H9 (cell line): Measurements from ENCODE around the gene ADAM20. TPM values are rescaled to one million over a fixed set of nuclear protein-coding genes. Genes with fewer than 3 reads are reported as not detected.

Experiments
- DNase-seq: peaks from one replicate; pipeline ENCODE4 v3.0.0-alpha.2; 2017
- H2AFZ ChIP-seq: one replicate; pipeline ENCODE4 v1.6.1; 2013; ENCODE audit warnings: mild to moderate bottlenecking, low read length, control low read depth, moderate library complexity
- H2AK5ac ChIP-seq: 2 replicates; pipeline ENCODE4 v1.6.1; 2013; ENCODE audit warnings: low read length, control low read depth, mixed read lengths; ENCODE audit not compliant: insufficient read length
- H2BK120ac ChIP-seq: one replicate; pipeline ENCODE4 v1.6.1; 2013; ENCODE audit warnings: low read depth, mild to moderate bottlenecking, low read length, control low read depth, inconsistent platforms; ENCODE audit not compliant: poor library complexity, severe bottlenecking
- H2BK12ac ChIP-seq: 2 replicates; pipeline ENCODE4 v1.6.1; 2013; ENCODE audit warnings: low read length, control low read depth, mixed read lengths, low read depth; ENCODE audit not compliant: insufficient read length
- H2BK15ac ChIP-seq: 2 replicates; pipeline ENCODE4 v1.6.1; 2013; ENCODE audit warnings: low read depth, low read length, control low read depth
- H2BK20ac ChIP-seq: one replicate; pipeline ENCODE4 v1.6.1; 2013; ENCODE audit warnings: low read depth, mild to moderate bottlenecking, low read length, control low read depth, inconsistent platforms; ENCODE audit not compliant: poor library complexity, severe bottlenecking
- H2BK5ac ChIP-seq: 2 replicates; pipeline ENCODE4 v1.6.1; 2013; ENCODE audit warnings: low read length, control low read depth, mixed read lengths; ENCODE audit not compliant: insufficient read length
- H3K14ac ChIP-seq: 2 replicates; pipeline ENCODE4 v1.6.1; 2013; ENCODE audit warnings: low read length, control low read depth; ENCODE audit not compliant: insufficient read depth
- H3K18ac ChIP-seq: 2 replicates; pipeline ENCODE4 v1.6.1; 2013; ENCODE audit warnings: low read depth, mild to moderate bottlenecking, mixed read lengths, low read length, control low read depth; ENCODE audit not compliant: insufficient read length
- H3K23ac ChIP-seq: 2 replicates; pipeline ENCODE4 v1.6.1; 2013; ENCODE audit warnings: low read length, control low read depth, mixed read lengths, low read depth; ENCODE audit not compliant: insufficient read length
- H3K23me2 ChIP-seq: 2 replicates; pipeline ENCODE4 v1.6.1; 2013; ENCODE audit warnings: low read depth, mild to moderate bottlenecking, mixed read lengths, low read length, control low read depth; ENCODE audit not compliant: insufficient read length, poor library complexity, severe bottlenecking
- H3K27ac ChIP-seq: 2 replicates; pipeline ENCODE4 v1.5.1; 2013; ENCODE audit warnings: low read length, control low read depth, mixed read lengths, low read depth; ENCODE audit not compliant: insufficient read length
- H3K27me3 ChIP-seq: 2 replicates; pipeline ENCODE4 v1.6.1; 2013; ENCODE audit warnings: low read length, control low read depth, inconsistent platforms; ENCODE audit not compliant: insufficient read depth
- H3K4ac ChIP-seq: 2 replicates; pipeline ENCODE4 v1.6.1; 2013; ENCODE audit warnings: low read depth, mild to moderate bottlenecking, control low read depth, inconsistent platforms, low read length, moderate library complexity
- H3K4me1 ChIP-seq: 2 replicates; pipeline ENCODE4 v1.6.1; 2013; ENCODE audit warnings: low read length, control low read depth, inconsistent platforms; ENCODE audit not compliant: insufficient read depth
- H3K4me2 ChIP-seq: 2 replicates; pipeline ENCODE4 v1.6.1; 2013; ENCODE audit warnings: low read length, control low read depth, mixed read lengths; ENCODE audit not compliant: insufficient read length, insufficient read depth
- H3K56ac ChIP-seq: 2 replicates; pipeline ENCODE4 v1.6.1; 2013; ENCODE audit warnings: low read depth, mild to moderate bottlenecking, mixed read lengths, low read length, control low read depth; ENCODE audit not compliant: insufficient read length
- H3K79me1 ChIP-seq: 2 replicates; pipeline ENCODE4 v1.6.1; 2013; ENCODE audit warnings: low read depth, mild to moderate bottlenecking, moderate library complexity, low read length, control low read depth, inconsistent platforms; ENCODE audit not compliant: insufficient read depth, poor library complexity, severe bottlenecking
- H3K79me2 ChIP-seq: 2 replicates; pipeline ENCODE4 v1.6.1; 2013; ENCODE audit warnings: low read length, control low read depth, inconsistent platforms; ENCODE audit not compliant: insufficient read depth
- H3K9ac ChIP-seq: 2 replicates; pipeline ENCODE4 v1.6.1; 2013; ENCODE audit warnings: low read length, control low read depth, mixed read lengths; ENCODE audit not compliant: insufficient read length; ENCODE audit errors: extremely low read depth
- H3K9me3 ChIP-seq: one replicate; pipeline ENCODE4 v1.6.1; 2013; ENCODE audit warnings: low read depth, low read length, inconsistent platforms; ENCODE audit not compliant: control insufficient read depth
- H3T11ph ChIP-seq: one replicate; pipeline ENCODE4 v1.6.1; 2013; ENCODE audit warnings: mild to moderate bottlenecking, low read length, control low read depth, inconsistent platforms
- H4K20me1 ChIP-seq: one replicate; pipeline ENCODE4 v1.6.1; 2013; ENCODE audit not compliant: control insufficient read depth, insufficient read length, insufficient read depth
- H4K5ac ChIP-seq: 2 replicates; pipeline ENCODE4 v1.6.1; 2013; ENCODE audit warnings: low read depth, mild to moderate bottlenecking, mixed read lengths, low read length, control low read depth; ENCODE audit not compliant: insufficient read length
- H4K8ac ChIP-seq: replicated peaks from 2 replicates; pipeline ENCODE4 v1.6.1; 2013; ENCODE audit warnings: low read length, control low read depth, mixed read lengths, low read depth; ENCODE audit not compliant: insufficient read length
- H4K91ac ChIP-seq: 2 replicates; pipeline ENCODE4 v1.6.1; 2013; ENCODE audit warnings: low read depth, mild to moderate bottlenecking, moderate library complexity, mixed read lengths, low read length, control low read depth; ENCODE audit not compliant: insufficient read length
- H3K27ac Mint-ChIP-seq, 3 experiments: 2 replicates in 2 of 3; 3 replicates in 1 of 3; pipeline ENCODE4 v1.8.0; 2020 to 2021; ENCODE audit warnings: mixed read lengths in 3 of 3, mild to moderate bottlenecking in 1 of 3, moderate library complexity in 1 of 3
- H3K27me3 Mint-ChIP-seq: 2 replicates; pipeline ENCODE4 v1.8.0; 2021; ENCODE audit warnings: low read depth, mild to moderate bottlenecking, moderate library complexity, mixed read lengths
- H3K36me3 Mint-ChIP-seq, 3 experiments: 2 replicates in 2 of 3; 3 replicates in 1 of 3; pipeline ENCODE4 v1.8.0; 2020 to 2021; ENCODE audit warnings: low read depth in 3 of 3, mixed read lengths in 3 of 3; ENCODE audit not compliant: insufficient read depth in 1 of 3
- H3K4me1 Mint-ChIP-seq, 2 experiments: 2 replicates each; pipeline ENCODE4 v1.8.0; 2020; ENCODE audit warnings: mixed read lengths in 2 of 2
- H3K4me3 Mint-ChIP-seq, 2 experiments: 2 replicates in 1 of 2; 3 replicates in 1 of 2; pipeline ENCODE4 v1.8.0; 2020 to 2021; ENCODE audit warnings: mild to moderate bottlenecking in 2 of 2, mixed read lengths in 2 of 2, moderate library complexity in 1 of 2
- H3K9me3 Mint-ChIP-seq, 2 experiments: 2 replicates in 1 of 2; 3 replicates in 1 of 2; pipeline ENCODE4 v1.8.0; 2020; ENCODE audit warnings: mild to moderate bottlenecking in 2 of 2, mixed read lengths in 2 of 2, moderate library complexity in 1 of 2
- CTCF ChIP-seq: fragments of 200-600 bp; sonication (generic); conservative IDR thresholded peaks from 3 replicates; pipeline ENCODE4 v1.8.0; 2021; ENCODE audit warnings: antibody characterized with exemption, mild to moderate bottlenecking
- WGBS: extraction: QIAGEN DNeasy Blood & Tissue Kit; methylation state at CpG from one replicate; pipeline ENCODE4 v1.1.7; 2013; ENCODE audit warnings: missing lambda C conversion rate, low lambda C conversion rate, mixed read lengths; ENCODE audit not compliant: insufficient read length; ENCODE audit errors: extremely low coverage; 5-methylcytosine and 5-hydroxymethylcytosine counted together
- total RNA-seq: library from RNA; stranded (reverse); gene quantifications from 2 replicates; pipeline ENCODE4 v1.2.1, GENCODE V29; 2021

ADAM20 gene
- total RNA-seq, 1 experiment from 2014 or later: 0.28 TPM

GRCh38 chr14:70576891-70577290, 42.1 kb upstream of the ADAM20 start:
- Histone ChIP-seq H4K20me1 (no peaks in the 10 kb centered on the region), H3K79me2 (no peaks in the 10 kb centered on the region), H3K27ac (no peak overlapping the region), H2BK12ac (no peak overlapping the region), H4K91ac (no peak overlapping the region), H3K14ac (no peak overlapping the region), H4K8ac (no peak overlapping the region), H3K9me3 (no peaks in the 10 kb centered on the region), H3K23me2 (no peaks in the 10 kb centered on the region), H3T11ph (no peak overlapping the region), H2BK5ac (no peak overlapping the region), H2BK20ac (no peak overlapping the region), H4K5ac (no peak overlapping the region), H2BK120ac (no peak overlapping the region), H3K9ac (no peak overlapping the region), H2AFZ (no peak overlapping the region), H3K4me2 (no peak overlapping the region), H3K4ac (no peak overlapping the region), H3K56ac (no peak overlapping the region), H3K4me1 (no peaks in the 10 kb centered on the region), H3K18ac (no peak overlapping the region), H2AK5ac (no peak overlapping the region), H3K79me1 (no peaks in the 10 kb centered on the region), H3K23ac (no peak overlapping the region), H3K27me3 (no peaks in the 10 kb centered on the region), H2BK15ac (no peak overlapping the region)
- no CpG with 5 or more reads among the region's 2 CpGs for WGBS
- H3K4me3 Mint-ChIP-seq: no peak overlapping the region
- peaks cover 7 to 41% (median 40%) of the 10 kb centered on the region in 3 experiments; a peak in 6 of 7 replicates for H3K36me3 Mint-ChIP-seq
- DNase-seq: no peak
- H3K27me3 Mint-ChIP-seq: no peaks in the 10 kb centered on the region
- no peak for TF ChIP-seq CTCF
- H3K27ac Mint-ChIP-seq: 0 out of 7 replicates have a peak overlapping the region, but pooled peaks of 1 of the 3 experiments have one; percentile 1
- no peaks in the 10 kb centered on the region for H3K4me1 Mint-ChIP-seq
- no peaks in the 10 kb centered on the region; a peak in 1 of 5 replicates for H3K9me3 Mint-ChIP-seq
